GM18907 (cell line): ENCODE results near the gene ELP5.
A peak's percentile ranks its signal among the peaks of the same experiment; 100 is the strongest.

Experiments
- ATAC-seq: cut with Tn5 transposase; IDR thresholded peaks from one replicate; pipeline ENCODE4 v1.9.1; 2021; ENCODE audit warnings: mild to moderate bottlenecking, moderate library complexity; ENCODE audit not compliant: unreplicated experiment

The ELP5 gene, protein sequence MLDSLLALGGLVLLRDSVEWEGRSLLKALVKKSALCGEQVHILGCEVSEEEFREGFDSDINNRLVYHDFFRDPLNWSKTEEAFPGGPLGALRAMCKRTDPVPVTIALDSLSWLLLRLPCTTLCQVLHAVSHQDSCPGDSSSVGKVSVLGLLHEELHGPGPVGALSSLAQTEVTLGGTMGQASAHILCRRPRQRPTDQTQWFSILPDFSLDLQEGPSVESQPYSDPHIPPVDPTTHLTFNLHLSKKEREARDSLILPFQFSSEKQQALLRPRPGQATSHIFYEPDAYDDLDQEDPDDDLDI

DNA sequence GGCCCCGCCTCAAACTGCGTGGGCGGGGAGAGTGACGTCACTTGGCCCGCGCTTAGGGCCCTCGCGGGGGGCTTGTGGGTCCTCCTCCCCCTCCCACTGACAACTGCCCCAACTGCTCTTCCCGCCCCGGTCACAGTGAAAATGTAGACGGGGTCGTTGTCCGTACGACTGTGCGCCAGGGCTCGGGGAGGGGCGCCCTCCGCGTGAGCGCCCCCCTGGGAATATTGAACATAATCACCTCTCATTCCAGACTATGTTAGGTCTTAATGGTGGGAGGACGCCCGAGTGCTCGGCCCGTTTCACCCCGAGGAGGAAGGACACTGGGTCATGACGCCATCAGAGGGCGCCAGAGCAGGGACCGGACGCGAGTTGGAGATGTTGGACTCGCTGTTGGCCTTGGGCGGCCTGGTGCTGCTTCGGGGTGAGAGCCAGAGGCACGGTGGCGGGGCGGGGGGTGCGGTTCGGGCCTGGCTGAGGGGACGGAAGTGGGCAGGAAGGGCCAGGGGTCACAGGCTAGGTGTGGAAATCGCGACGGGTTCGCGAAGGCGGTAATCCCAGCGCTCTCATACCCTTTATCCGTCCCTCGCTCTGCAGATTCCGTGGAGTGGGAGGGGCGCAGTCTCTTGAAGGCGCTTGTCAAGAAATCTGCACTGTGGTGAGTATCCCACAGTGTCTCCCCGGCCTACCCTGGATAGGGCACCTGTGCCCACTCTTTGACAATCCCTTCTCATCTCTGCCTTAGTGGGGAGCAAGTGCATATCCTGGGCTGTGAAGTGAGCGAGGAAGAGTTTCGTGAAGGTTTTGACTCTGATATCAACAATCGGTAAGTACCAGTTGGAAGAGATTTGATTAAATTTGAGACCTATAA lies at the start of gene ELP5:
Gene ELP5 (plus strand): TSS at position 40 of the 868 bp plus-strand sequence. CDS start 336 bp downstream, at position 376.
- peak; percentile 60 for ATAC-seq

DNA sequence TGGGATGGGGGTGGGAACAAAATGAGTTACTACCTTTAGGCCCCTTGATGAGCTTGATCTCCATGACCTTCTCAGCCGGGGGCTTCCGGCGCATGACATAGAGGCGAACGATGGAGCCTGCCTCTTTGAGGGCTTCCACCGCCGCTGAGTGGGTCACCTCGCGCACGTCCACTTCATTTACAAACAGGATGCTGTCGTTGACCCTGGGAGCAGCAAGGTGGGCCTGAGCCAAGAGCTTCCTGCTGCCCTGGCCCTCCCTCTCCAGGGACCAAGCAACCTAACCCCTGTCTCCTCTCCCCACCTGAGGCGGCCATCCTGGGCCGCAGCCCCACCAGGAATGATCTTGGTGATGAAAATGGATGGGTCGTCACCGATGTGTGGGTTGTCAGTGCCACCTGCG lies 48.6 kb upstream of the ELP5 start:
- no peak for ATAC-seq

DNA sequence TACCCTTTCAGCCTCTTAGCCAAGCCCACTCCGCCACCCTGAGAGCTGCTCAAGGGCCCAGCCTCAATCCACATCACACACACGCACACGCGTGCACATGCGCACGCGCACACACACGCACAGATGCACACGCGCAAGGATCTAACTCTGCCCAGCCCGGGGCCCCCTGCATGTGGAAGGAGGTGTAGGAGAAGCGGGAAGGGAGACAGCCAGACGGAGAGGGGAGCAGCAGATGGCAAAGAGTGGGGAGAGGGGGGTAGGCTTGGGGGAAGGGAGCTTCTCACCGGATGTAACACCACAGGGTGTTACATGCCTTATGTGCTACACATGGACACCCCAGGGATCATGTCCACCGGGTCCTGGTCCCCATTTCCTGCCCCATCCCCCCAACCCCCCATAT lies 47.7 kb upstream of the ELP5 start:
- no peak for ATAC-seq

DNA sequence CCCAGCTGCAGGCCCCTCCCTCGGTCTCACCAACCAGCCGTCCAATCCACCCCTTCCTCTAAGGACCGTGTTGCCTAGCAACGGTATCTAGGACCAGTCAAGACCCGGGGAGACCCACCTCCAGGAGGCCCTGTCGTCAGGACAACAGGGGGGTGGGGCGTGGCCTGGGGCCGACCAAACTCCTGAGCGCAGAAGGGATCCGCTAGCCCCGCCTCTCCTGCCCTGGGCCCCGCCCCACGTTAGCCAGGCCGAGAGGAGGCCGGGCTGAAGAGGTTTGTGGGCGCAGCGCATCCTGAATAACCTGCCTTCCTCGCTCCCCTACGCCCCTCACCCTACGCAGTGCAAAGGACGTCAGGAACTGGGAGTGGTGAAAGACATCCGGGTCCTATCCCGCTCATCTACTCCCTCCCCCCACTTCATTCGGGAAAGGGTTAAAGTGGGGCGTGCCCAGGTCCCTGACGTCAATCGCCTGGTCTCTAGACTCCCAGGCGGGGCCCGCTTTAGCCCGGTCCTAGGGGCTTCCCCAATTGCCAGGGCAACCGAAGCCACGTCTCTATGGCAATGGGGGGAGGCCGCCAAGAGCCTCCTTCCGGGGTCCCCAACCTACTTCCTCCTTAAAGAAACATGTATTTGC lies 47.1 kb upstream of the ELP5 start:
- peak; percentile 84 for ATAC-seq

DNA sequence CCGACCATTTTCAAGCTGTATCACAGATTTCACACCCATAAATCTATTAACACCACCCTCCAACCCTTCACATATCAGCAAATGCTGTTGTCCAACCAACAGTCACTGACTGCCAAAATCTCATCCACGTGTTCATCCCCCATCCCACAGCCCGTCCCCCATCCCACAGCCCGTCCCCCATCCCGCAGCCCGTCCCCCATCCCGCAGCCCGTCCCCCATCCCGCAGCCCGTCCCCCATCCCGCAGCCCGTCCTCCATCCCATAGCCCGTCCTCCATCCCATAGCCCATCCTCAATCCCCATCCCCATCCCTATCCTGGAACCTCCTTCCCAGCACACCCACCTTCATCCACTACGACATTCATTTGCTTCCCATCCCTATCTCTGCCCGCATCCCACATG lies 46.5 kb upstream of the ELP5 start:
- ATAC-seq = no peak

DNA sequence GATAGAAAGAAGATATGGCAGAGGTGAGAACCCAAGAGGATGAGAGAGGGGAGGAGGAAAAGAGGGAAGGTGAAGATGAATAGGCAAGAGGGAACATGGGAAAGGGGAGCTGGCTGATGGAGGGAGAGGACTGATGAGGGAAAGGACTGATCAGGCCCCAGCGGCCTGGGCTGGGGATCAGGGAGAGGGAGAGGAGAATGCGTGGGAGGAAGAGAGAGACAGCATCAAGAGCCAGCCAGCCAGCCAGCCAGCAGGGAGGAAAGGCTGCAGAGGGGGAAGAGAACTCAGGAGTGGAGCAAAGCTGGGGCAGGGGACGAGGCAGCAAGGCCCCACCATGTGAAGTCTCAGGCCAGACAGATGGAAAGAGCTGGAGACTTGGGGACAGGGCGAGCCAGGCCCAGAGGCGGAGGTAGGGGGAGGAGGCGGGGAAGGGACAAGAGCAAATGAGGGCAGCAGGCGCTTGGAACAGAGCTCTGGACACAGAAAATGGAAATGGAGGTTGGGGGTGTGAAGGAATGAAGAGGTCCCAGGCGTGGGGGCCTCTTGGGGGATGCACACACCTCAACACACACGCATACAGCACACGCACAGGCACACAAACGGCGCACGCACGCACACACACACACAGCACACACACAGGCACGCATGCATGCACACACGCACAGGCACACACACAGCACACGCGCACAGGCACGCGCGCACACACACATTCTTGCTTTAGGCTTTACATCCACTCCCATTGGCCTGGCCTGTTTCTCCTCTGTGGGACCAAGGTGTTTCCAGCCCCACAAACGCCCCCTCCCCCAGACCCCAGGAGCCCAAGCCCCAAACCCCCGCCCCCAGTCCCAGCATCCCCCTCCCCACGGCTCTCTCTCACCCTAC lies 44.7 kb upstream of the ELP5 start:
- no peak for ATAC-seq

DNA sequence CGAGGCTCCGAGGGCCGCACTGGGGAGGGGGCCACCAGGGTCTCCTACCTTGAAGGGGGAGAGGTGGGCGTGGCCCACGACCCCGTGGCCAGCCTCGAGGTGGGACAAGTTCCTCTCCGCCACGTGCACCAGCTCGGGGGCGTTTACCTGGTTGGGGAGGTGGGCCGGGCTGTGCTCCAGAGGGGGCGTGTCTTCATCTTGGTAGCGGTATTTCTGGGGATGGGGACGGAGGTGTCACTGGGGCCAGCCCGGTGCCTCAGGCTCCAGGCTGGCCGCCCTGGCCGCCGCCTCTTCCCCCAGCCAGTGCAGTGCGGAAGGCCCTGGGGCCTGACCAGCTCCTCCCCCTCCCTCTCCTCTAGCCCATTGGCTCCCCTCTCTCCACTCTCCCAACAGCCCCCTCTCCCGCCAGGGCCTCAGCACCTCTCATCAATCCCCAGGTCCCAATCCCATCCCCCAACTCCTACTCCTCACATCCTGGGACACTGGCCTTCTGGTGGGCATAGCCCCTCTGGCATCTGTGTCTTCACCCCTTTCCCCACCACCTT lies 43.9 kb upstream of the ELP5 start:
- ATAC-seq = no peak

DNA sequence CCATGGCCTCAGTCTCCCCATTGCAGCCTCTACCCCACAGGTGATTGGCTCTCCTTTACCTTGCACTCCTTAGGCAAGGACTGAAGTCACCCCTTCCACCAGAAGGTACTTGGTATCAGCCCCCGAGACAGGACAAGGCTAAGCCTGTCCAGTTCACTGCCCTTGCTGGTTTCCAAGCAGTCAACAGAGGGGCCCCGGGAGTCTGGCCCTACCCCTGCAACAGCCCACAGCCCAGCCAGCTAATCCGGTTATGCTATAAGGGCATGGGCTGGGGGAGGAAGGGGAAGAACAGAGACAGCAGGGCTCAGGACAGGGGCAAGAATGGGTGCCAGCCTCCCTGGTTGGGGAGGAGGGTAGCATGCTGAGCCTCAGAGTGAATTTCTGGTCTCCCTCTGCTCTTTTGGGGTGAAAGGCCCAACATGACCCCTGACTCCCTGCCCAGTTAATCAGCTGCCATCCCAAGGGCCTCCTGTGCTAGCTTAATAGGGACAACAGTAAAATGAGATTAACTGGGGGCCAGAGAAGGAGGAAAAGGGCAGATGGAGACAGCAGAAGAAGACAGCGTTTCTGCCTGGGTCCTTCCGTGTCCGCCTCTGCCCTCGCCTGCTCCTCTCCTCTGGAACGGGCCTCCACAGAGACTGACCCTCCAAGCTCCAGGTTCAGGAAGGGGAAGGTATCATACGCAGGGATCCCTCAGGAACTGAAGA lies 43.1 kb upstream of the ELP5 start:
- ATAC-seq = no peak

DNA sequence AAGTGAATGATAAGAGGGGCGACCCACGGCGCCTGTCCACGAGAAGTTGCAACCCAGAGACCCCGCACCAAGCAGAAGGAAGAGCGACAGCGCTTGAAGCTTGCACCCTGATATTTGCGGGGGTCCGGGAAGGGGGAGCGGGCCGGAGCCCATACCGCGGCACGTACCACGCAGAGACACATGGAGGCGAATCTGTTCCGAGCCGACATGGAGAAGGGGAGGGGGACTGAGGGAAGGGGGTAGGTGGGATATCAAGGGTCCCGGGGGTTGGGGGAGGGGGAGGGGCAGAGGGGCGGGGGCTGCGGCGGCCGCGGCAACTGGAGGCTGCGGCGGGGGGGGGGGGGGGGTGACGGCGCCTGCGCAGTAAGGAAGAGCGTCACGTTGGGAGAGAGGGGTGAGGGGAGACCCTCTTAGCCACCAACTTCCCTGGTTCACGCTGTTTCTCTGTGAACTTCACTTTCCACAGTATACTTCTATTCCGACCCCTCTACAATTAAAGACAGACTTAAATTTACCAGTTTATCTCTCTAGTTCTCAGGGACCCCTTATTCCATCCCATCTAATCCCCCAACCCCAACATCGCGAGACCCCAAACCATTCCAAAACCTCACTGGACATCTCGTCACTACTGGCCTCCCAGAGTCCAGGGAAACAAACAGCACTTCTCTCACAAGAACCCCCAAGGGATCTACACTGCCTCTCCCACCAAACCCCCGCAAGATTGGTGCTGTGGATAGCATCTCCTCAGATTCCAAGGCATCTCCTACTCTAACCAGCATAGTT lies 40.3 kb upstream of the ELP5 start:
- no peak for ATAC-seq

DNA sequence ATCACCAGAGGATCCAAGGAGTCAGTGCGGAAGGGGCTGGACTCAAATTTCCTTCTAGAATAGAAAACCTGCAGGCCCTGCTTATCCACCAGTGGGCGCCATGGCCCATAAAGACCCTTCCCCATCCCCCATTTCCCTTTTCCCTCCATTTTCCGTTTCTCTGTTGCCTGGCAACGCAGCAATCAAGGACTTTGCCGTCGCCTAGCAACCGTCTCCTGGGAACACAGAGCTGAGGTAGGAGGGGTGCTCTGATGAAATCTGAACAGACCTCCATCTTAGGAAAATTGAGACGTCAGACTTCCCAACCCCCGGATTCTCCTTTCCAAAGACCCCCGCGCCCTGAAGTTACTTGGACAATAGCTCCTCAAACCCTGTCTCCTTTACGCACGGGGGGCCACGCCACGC lies 38.1 kb upstream of the ELP5 start:
- peak; percentile 13 for ATAC-seq

DNA sequence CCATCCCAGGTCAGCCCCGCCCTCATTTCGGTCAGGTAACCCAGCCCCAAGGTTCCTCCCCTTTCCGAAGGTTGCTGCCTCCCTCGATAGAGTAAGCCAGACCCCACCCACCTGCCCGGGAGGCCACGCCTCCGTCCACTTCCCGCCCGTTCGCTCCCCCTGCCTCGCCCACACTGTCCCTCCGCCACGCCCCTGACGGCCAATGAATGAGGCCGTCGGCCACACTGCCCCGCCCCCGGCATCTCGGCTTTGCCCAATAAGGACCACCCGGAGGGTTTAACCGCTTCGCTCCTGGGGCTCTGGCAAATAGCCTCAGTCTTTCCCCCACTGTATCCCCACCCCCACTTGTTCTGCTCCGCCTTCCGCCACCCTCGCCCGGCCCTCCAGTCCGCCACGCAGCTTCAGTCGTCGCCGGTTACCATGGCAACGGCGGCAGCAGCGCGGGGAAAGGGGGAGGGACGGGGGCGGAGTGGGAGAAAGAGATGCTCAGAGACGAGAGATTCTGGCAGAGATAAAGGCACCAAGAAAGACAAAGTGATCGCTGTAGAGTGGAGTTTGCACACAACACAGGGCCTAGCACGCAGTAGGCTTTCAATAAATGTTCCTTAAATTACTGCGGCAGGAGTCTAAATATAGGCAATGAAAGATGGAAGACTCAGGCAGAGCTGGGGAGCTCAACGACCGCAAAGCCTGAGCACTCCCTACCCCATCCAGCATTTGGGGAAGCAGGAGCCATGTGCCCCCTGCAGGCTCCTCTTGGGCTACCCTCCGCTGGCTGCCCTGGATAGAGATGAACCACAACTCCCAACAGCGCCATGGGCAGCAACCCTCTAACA lies 37.5 kb upstream of the ELP5 start:
- ATAC-seq = peak; percentile 78

DNA sequence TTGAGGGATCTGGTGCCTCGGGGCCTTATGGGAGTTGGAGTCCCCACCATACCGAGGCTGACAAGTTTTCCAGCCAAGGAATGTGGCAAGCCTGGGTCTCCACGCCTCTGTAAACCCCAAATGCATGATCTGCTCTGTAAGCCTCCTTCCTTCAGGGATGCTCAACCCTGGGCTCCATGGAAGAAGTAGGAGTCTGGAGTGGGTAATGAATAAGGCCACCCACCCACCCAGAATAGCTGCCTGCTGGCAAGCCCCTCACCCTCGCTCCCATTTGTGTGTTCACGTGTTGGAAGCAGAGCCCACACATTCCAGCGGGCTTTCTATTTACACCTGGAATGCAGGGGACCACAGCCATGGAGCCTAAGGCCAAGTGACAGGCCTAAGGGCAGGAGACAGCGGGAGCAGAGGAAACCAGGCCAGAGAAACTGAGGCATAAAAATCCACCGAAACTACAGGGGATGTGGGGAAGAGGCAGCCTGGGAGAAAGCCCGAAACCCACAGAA lies 36.8 kb upstream of the ELP5 start:
- ATAC-seq = no peak

DNA sequence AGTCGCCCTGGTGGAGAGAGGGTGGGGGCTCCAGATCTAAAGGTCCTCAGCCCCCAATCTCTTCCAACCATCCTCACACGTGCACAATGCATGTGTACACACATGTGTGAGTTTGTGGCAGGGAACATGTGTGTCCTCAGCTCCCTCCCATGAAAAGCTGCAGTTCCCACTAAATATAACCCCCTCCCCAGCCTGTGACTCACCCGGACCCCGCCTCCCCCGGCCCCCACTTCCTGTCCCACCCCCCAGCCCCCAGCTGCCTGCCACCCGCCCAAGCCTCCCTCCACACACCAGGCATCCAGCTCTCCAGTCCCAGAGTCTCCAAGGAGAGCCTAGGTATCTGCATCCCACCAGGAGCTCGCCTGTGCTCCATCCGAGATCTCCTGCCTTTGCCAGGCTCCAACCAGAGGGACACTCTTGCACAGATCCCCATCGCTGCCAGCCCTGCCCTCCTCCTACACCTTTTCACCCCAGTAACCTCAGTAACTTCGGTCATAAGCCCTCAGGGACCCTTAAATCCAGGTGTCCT lies 36.3 kb upstream of the ELP5 start:
- no peak for ATAC-seq

DNA sequence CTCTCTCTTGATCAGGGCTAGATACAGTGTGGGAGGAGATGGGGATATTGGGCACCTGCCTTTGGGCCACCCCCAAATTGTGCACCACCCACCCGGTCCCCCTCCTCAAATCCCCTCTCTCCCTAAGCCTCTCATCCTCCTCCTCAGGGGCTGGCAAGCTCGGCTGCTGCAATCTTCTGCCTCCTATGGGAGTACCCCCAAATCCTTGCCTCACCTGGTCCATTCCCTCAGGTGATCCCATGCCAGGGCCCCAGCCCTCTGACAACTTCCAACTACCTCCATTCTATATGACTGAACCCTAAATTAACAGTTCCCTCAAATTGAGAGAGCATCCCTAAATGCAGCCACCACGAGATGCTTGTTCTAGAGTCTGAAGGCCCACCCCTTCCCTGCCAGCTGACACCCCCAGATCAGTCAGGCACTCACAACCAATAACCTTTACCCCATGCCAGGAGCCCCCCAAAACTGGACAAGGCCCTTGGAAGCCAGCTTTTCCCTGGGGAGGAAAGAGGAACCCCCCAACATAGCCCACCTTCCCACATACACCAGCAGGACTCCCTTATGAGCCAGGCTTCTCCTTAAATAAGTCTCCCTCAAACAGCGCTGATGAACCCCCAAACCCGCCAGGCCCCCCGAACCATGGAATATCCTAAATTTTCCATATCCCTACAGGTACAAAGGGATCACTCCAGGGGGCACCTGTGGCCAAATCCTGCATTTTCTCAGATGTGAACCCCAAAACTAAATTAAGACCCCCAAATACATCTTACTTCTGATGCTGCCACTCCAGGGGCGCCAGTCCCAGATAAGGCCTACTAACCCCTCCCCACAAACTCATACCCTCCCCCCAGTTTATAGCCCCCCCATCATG lies 35.5 kb upstream of the ELP5 start:
- no peak for ATAC-seq

DNA sequence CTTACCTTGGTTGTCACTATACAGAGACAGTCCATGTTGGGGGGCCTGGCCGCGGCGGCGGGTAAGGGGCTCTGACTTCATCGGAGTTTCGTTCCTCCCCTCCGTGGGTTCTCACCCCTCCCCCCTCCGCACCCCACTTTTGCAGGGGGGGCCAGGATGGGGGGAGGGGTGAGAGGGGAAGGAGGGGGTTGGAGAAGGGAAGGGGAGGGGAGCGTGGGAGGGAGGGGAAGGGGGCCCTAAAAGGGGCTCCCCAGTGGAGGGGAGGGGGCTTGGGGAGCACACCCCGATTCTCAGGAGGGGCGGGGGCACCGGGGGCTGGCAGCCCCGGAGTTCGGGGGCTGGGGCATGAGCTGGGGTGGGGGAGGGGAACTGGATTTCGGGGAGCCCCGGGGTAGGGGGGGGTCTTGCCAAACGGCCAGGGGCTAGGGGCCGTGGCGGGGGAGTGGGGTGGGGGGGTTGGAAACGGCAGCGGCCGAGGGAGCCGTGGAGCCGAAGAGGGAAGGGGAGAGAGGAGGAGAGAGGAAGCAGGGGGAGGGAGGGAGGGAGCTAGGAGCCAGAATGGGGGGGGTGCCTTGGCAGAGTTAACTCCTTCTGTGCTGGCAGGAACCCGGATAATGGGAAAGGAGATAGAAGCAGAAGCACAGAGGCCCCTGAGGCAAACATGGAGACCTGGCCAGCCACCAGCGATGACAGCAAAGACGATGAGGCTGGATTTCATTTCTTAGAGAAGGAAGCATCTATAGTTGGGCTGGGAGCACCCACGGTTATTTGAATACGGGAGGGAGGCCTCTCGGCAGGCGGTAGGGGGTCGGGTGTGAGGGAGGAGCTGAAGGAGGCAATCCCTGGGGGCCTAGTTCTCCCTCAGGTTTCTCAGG lies 34.7 kb upstream of the ELP5 start:
- no peak for ATAC-seq

DNA sequence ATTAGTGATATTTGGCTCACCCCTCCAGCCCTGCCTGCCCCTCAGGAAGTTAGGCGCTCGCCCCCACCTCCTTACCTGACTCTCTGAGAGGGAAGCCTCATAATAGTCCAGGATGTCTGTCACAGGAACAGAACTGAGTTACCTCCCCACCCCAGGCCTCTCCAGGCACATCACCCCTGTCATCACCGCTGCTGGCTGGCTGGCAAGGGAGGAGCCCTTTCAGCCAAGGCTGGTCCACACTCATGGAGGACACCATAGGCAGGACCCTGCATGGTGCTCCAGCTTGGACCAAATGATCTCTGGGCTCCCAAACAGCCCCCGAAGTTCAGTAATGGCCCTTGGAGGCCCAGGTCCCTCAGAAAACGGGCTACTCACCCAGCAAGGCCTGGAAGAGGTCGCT lies 33.8 kb upstream of the ELP5 start:
- no peak for ATAC-seq
